Measurements from ENCODE around the gene ZNF512. TPM values are rescaled to one million over a fixed set of nuclear protein-coding genes. Genes with fewer than 3 reads are reported as not detected.
"Not testable (repeated sequence)": the region's sequence is repeated elsewhere in the genome, so short reads cannot be mapped to it uniquely, and the experiment has no call there.

Gene ZNF512
- total and polyA plus RNA-seq, 2 experiments from 2014 or later: 20.7 to 38.6 TPM

GRCh38 chr2:27593240-27593639 lies 10.4 kb downstream of the ZNF512 start:
- TF ChIP-seq CTCF (IDR thresholded peaks at IDR 0.05; ENCODE audit: low read depth, low read length): no peak
- H3K4me3 ChIP-seq: no peak overlapping the region
- no peaks in the 10 kb centered on the region for H3K4me1 ChIP-seq (ENCODE audit: low read depth)
- no peaks in the 10 kb centered on the region for H3K27me3 ChIP-seq
- H3K36me3 ChIP-seq: no peaks in the 10 kb centered on the region
- DNase-seq (ENCODE audit: low read depth in 1 of 2, low spot score in 1 of 2): no peak
- no peaks in the 10 kb centered on the region for H3K9me3 ChIP-seq (ENCODE audit: low read depth)
- H3K27ac ChIP-seq: no peak overlapping the region

- not testable (repeated sequence) for H3K36me3 ChIP-seq
Observed at GRCh38 chr2:27594020-27594703, 11.3 kb downstream of the ZNF512 start.

DNA sequence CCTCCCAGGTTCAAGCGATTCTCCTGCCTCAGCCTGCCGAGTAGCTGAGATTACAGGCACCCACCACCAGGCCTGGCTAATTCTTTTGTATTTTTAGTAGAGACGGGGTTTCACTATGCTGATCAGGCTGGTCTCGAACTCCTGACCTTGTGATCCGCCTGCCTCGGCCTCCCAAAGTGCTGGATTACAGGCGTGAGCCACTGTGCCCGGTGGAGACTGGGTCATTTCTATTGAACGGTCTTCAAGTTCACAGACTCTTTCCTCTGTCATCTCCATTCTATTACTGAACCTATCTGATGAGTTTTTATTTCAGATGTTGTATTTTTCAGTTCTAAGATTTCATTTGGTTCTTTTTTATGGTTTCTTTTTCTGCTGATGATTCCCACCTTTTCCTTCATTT lies 12.6 kb downstream of the ZNF512 start:
- H3K9me3 ChIP-seq (ENCODE audit: low read depth); H3K27me3 ChIP-seq; H3K27ac ChIP-seq; H3K4me3 ChIP-seq; H3K36me3 ChIP-seq; H3K4me1 ChIP-seq (ENCODE audit: low read depth); DNase-seq (ENCODE audit: low read depth in 1 of 2, low spot score in 1 of 2): not testable (repeated sequence)

More at GRCh38 chr2:27594020-27594703, 11.3 kb downstream of the ZNF512 start:
- DNase-seq (ENCODE audit: low read depth in 1 of 2, low spot score in 1 of 2); H3K9me3 ChIP-seq (ENCODE audit: low read depth); H3K4me3 ChIP-seq; H3K27ac ChIP-seq; H3K4me1 ChIP-seq (ENCODE audit: low read depth); H3K27me3 ChIP-seq: not testable (repeated sequence)

DNA sequence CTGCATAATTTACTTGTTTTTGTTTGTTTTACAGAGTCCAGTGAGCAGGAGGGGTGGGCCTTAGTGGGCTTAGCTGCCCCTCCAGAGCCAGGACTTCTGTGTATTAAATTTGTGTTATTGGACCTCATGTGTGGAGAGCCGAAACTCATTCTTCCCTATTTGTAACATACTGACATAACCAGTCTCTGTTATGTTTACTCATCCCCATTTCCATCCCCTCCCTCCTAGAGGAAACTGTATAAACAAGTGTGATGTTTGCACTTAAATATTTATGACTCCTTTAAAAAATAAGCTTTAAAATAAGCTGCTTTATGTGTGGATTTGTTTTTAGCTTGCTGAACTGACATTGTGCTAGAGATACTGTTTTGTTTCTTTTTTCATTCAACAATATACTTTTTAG lies 13.8 kb downstream of the ZNF512 start:
- Histone ChIP-seq H3K27me3 (no peaks in the 10 kb centered on the region), H3K4me3 (no peak overlapping the region), H3K27ac (no peak overlapping the region), H3K4me1 (ENCODE audit: low read depth) (no peaks in the 10 kb centered on the region), H3K9me3 (ENCODE audit: low read depth) (no peaks in the 10 kb centered on the region), H3K36me3 (peaks cover 3% of the 10 kb centered on the region)
- no peak for DNase-seq (ENCODE audit: low read depth in 1 of 2, low spot score in 1 of 2)
- no peak for TF ChIP-seq CTCF (IDR thresholded peaks at IDR 0.05; ENCODE audit: low read depth, low read length)

DNA sequence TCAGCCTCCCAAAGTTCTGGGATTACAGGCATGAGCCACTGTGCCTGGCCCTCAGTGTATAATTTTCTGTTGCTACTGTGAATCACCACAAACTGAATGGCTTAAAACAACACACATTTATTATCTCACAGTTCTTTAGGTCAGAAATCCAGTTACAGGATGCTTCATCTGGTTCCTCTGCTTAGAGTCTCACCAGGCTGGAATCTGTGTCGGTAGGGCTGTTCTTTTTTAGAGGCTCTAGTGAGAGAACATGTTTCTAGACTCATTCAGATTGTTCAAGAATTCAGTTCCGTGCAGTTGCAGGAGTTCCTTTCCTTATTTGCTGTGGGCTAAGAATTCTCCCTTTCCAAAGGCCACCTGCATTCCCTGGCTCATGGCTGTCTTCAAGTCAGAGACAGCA lies 23.8 kb downstream of the ZNF512 start:
- Histone ChIP-seq H3K9me3 (ENCODE audit: low read depth) (no peaks in the 10 kb centered on the region), H3K27ac (no peak overlapping the region), H3K27me3 (no peaks in the 10 kb centered on the region), H3K4me1 (ENCODE audit: low read depth) (no peaks in the 10 kb centered on the region), H3K4me3 (no peak overlapping the region), H3K36me3 (no peaks in the 10 kb centered on the region)
- DNase-seq (ENCODE audit: low read depth in 1 of 2, low spot score in 1 of 2): no peak
- no peak for TF ChIP-seq CTCF (IDR thresholded peaks at IDR 0.05; ENCODE audit: low read depth, low read length)

DNA sequence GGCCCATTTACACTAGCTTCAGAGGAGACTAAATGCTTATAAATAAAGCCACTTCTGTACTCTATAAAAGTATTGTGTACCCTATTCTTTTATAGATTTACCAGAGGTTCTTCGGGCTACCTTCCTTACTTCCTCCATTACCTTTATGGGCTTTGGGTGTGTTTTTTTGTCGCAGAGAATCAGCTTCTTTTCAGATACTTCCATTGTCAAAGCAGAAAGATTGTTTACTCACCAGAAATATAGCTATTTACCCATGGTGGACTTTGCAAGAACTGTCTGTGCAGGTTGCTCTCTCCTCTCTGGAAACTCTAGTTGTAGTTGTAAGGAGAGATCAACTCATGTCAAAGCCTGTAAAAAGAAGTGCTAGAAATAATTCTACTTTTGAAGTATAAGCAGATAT lies 31.1 kb downstream of the ZNF512 start:
- no peaks in the 10 kb centered on the region for H3K27me3 ChIP-seq
- H3K4me3 ChIP-seq: no peak overlapping the region
- H3K27ac ChIP-seq: no peak overlapping the region
- H3K36me3 ChIP-seq: peaks cover 22% of the 10 kb centered on the region
- no peaks in the 10 kb centered on the region for H3K4me1 ChIP-seq (ENCODE audit: low read depth)
- H3K9me3 ChIP-seq (ENCODE audit: low read depth): no peaks in the 10 kb centered on the region
- TF ChIP-seq CTCF (IDR thresholded peaks at IDR 0.05; ENCODE audit: low read depth, low read length): no peak
- no peak for DNase-seq (ENCODE audit: low read depth in 1 of 2, low spot score in 1 of 2)
